G401.6 (cell line): ENCODE measurements around the gene LBX2.

Experiments used
- FAIRE-seq: peaks from 2 replicates; lab custom pipeline; 2012; peaks lifted over from hg19 to GRCh38; lab: Jason Lieb, UNC

LBX2 gene

DNA sequence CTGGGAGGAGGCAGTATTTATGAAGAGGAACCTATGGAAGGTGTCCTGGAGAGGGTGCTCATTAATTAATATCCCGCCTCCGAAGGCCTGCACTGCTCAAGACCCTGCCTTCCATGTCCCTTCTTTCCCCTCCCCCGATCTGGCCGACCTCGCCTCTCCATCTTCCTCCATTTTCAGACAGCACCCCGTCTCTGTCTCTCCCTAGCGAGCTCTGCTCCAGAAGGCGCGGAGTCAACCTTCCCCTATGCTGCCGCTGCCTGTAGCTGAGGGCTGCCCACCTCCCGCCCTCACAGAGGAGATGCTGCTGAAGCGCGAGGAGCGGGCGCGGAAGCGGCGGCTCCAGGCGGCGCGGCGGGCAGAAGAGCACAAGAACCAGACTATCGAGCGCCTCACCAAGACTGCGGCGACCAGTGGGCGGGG is 42.3 kb downstream of the LBX2 start:
- no peak for FAIRE-seq

GRCh38 chr2:74454654-74455511 is 44.5 kb downstream of the LBX2 start, which contains the start of gene INO80B:
Gene INO80B, plus strand, starts transcription at chr2:74455087. Its CDS starts 30 bp downstream, at chr2:74455117.
- peak; percentile 95 for FAIRE-seq

GRCh38 chr2:74450570-74451190 is 48.7 kb downstream of the LBX2 start:
- FAIRE-seq, result no peak

DNA sequence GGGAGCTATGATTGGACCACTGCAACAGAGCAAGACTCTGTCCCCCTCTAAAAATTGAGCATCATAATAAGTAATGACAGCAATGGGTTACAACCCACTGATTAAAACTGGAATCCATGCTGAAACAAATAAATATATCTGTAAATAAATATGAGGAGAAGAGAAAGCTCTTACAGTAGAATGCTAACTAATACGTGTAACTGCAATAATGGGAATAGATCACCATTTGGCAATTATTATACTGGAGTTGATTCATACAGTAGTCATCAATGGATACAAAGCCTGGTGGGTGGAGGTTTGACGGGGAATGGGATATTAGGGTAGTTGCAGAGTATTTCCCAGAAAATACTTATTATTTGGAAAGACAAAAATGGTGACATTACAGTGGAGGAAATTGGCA is 50.6 kb downstream of the LBX2 start:
- FAIRE-seq, result no peak
